Ectodermal cell (in vitro differentiated cells): ENCODE results near the gene TMEM121B.

ENCODE experiments used
- H3K27ac ChIP-seq: 2 replicates; pipeline ENCODE4 v1.7.0; 2013; ENCODE audit warnings: mild to moderate bottlenecking, low read depth, low read length; ENCODE audit not compliant: insufficient read depth, poor library complexity, severe bottlenecking
- H3K27me3 ChIP-seq: 2 replicates; pipeline ENCODE4 v1.7.0; 2013; ENCODE audit warnings: mild to moderate bottlenecking, low read length; ENCODE audit not compliant: insufficient read depth, control insufficient read depth, poor library complexity, severe bottlenecking
- H3K36me3 ChIP-seq: one replicate; pipeline ENCODE4 v1.7.0; 2013; ENCODE audit warnings: low read length; ENCODE audit not compliant: control insufficient read depth, insufficient read depth
- H3K4me1 ChIP-seq: one replicate; pipeline ENCODE4 v1.7.0; 2013; ENCODE audit warnings: low read length; ENCODE audit not compliant: control insufficient read depth, insufficient read depth
- H3K4me3 ChIP-seq: 2 replicates; pipeline ENCODE4 v1.7.0; 2013; ENCODE audit warnings: low read depth, low read length, control low read depth; ENCODE audit not compliant: insufficient read depth
- H3K9me3 ChIP-seq: 2 replicates; pipeline ENCODE4 v1.7.0; 2013; ENCODE audit warnings: mild to moderate bottlenecking, low read length, moderate library complexity; ENCODE audit not compliant: control insufficient read depth
- WGBS, 2 experiments: methylation state at CpG; one replicate each; pipeline ENCODE4 v1.1.7; 2013; ENCODE audit warnings: missing lambda C conversion rate in 2 of 2; 5-methylcytosine and 5-hydroxymethylcytosine counted together

Gene TMEM121B

DNA sequence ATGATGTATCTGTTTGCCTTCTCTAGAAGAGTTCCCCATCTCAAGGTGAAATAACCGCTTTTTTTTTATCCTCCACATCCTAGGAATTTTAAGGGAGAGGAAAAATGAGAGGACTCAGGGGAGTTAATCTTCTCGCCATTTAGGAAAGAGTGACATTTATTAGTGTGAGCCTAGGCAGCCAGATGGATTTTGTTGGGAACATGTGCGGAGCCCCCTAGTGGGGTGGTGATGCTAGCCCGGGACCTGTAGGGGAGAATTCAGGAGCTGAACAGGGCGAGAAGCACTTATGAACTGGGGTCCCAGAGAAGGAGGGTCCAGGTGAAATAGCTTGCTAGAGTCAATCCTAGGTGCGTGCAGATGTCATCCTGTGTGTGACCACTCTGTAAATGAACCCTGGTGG is 25.6 kb downstream of the TMEM121B start:
- WGBS, 2 experiments: 76 to 78% methylated on average over 5 to 6 of the region's 6 CpGs
- H3K27me3 ChIP-seq: no peaks in the 10 kb centered on the region
- H3K4me3 ChIP-seq: no peak overlapping the region
- H3K36me3 ChIP-seq: no peaks in the 10 kb centered on the region
- no peaks in the 10 kb centered on the region for H3K9me3 ChIP-seq
- H3K4me1 ChIP-seq: no peaks in the 10 kb centered on the region
- H3K27ac ChIP-seq: no peak overlapping the region

GRCh38 chr22:17093081-17093480 is 28.1 kb downstream of the TMEM121B start:
- Histone ChIP-seq H3K27me3 (no peaks in the 10 kb centered on the region), H3K27ac (no peak overlapping the region), H3K4me3 (no peak overlapping the region), H3K36me3 (no peaks in the 10 kb centered on the region), H3K4me1 (no peaks in the 10 kb centered on the region), H3K9me3 (no peaks in the 10 kb centered on the region)
- 86 to 94% methylated on average over 3 of the region's 3 CpGs for WGBS, 2 experiments

- no peaks in the 10 kb centered on the region for H3K9me3 ChIP-seq
- H3K27ac ChIP-seq: no peak overlapping the region
- 66 to 80% methylated on average over 3 to 4 of the region's 4 CpGs for WGBS, 2 experiments
- no peaks in the 10 kb centered on the region for H3K36me3 ChIP-seq
- no peak overlapping the region for H3K4me3 ChIP-seq
- no peaks in the 10 kb centered on the region for H3K4me1 ChIP-seq
- H3K27me3 ChIP-seq: peaks cover 11% of the 10 kb centered on the region
These were observed 29.3 kb downstream of the TMEM121B start for GRCh38 chr22:17091851-17092250.

DNA sequence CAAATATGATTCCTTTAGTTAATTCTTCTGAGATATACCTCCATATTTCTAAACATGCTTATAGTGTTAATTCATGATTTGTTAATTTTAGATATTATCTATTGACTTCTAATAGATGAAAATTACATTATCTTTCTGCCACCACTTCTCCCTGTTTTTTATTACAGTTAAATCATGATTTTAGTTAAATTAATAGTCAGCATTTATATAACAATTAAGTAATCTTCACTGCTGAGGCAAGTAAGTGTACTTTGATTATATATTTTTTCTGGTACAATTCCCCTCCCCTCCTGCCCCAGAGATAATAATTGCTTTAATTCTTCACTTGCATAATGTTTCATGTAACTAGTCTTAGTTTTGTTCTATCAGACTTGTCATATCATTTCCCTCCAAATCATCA is 30.6 kb downstream of the TMEM121B start:
- no peak overlapping the region for H3K27ac ChIP-seq
- peaks cover 24% of the 10 kb centered on the region for H3K27me3 ChIP-seq
- no peak overlapping the region for H3K4me3 ChIP-seq
- H3K9me3 ChIP-seq: no peaks in the 10 kb centered on the region
- H3K36me3 ChIP-seq: no peaks in the 10 kb centered on the region
- H3K4me1 ChIP-seq: no peaks in the 10 kb centered on the region

DNA sequence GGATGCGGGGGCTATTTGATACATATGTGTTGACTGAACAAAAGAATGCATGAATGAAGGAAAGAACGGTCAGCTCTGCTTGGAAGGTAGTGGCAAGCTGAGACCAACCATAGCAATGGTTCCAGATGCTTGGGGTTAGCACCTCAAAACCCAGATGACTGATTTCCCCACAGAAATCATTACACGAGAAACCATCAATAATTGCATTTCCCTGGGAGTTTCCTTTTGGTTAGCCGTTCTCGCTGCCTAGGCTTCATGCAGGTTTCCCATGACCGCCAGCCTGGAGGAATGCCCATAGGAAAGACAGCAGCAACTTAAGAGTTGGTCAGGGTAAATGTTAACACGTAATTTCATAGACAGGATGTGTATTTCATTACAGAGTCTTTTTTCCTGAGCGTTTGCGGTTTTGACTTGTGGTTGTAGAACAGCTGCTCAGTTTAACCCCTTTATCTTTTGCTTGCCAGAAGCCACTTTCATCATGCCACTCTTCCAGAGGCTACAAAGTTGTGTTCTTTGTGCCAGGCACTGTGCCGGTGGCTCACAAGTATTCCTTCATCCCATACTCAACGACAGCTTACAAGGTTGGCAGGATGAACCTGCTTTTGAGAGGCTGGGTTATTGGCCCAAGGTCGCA is 33.5 kb downstream of the TMEM121B start:
- Histone ChIP-seq H3K36me3 (no peaks in the 10 kb centered on the region), H3K4me1 (no peaks in the 10 kb centered on the region), H3K9me3 (no peaks in the 10 kb centered on the region), H3K4me3 (no peak overlapping the region), H3K27ac (no peak overlapping the region), H3K27me3 (peaks cover 47% of the 10 kb centered on the region)
- WGBS, 2 experiments: 92% methylated on average over 12 of the region's 12 CpGs

DNA sequence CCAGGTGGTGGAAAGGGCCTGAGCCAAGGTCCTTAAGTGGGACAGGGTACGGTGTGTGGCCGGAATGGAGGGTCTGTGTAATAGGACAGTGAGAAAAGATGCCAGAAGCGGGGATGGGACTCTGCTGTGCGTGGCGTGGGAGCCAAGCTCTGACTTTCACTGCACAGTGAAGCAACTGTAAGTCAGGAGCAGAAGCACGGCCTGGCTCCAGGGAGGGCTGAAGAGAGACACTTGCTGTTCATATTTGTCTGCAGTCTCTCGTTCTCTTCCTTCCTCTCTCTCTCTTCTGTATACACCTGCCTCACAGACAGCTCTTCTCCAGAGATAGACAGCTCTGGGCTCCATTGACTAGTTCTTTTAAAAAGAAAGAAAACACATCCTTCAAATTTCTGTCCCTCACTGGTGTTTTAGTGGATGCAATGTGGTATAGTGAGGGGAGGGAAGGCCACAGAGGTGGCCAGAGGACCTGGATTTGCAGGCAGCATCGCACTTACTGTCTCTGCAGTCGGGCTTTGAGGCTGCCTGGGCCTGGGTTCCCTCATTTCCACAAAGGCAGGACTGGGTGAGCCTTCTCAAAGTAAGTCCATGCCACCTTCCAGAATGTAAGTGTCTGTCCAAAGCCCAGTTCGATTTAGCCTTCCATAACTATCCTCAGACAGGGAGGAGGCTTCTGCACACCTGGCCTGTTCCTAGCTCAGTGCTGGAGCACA is 34.2 kb downstream of the TMEM121B start:
- H3K36me3 ChIP-seq: no peaks in the 10 kb centered on the region

GRCh38 chr22:17086296-17086695 is 34.9 kb downstream of the TMEM121B start:
- Histone ChIP-seq H3K27ac (no peak overlapping the region), H3K27me3 (peaks cover 47% of the 10 kb centered on the region), H3K36me3 (no peaks in the 10 kb centered on the region), H3K4me1 (no peaks in the 10 kb centered on the region), H3K9me3 (no peaks in the 10 kb centered on the region), H3K4me3 (no peak overlapping the region)
- 85 to 89% methylated on average over 7 of the region's 7 CpGs for WGBS, 2 experiments

More for the DNA sequence above, 34.2 kb downstream of the TMEM121B start:
- H3K4me1 ChIP-seq: no peaks in the 10 kb centered on the region
- 80 to 81% methylated on average over 10 of the region's 10 CpGs for WGBS, 2 experiments
- no peak overlapping the region for H3K4me3 ChIP-seq
- H3K27ac ChIP-seq: no peak overlapping the region
- H3K9me3 ChIP-seq: no peaks in the 10 kb centered on the region
- H3K27me3 ChIP-seq: peaks cover 47% of the 10 kb centered on the region

DNA sequence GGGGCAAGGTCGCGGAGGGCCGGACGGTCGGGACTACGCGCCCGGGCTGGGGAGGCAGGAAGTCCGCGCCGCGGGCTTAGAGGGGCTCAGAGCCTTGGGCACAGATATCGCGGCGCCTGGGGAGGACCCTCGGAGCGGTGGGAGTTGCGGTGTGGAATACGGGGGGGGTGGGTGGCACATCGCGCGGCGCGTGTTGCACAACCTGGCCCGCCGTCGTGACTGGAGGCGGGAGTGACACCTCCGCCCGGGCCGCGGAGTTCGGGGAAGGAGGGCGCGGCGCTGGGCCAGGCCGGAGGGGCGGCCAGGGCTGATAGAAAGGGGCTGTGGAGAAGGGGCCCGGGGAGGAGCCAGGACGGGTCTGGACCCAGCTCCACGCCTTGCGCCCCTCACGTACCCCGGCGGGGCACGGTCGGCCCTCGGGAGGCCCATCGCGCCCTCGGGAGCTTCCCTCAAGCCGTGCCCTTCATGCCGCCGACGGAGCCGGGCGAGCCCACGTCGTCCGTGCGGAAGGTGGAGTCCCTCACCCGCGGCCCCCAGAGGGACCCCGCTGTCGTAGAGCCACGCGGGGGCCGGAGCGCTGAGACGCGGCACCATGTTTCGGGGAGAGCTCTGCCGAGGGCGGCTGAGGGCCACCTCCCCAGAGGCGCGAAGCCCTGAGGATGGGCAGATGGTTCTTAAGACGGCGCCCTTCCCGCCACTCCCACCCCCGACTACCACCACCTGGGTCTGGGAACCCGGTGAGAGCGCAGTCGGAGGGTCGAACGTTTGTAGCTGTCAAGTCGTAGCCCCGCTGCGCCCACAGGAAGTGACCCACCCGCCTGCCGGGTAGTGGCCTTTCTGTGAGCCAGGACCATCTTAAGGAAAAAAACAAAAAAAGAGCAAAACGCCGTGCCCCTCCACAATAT is 35.6 kb downstream of the TMEM121B start:
- Histone ChIP-seq H3K4me3 (peak overlapping the region; percentile 59), H3K9me3 (no peaks in the 10 kb centered on the region), H3K27me3 (peaks cover 47% of the 10 kb centered on the region), H3K4me1 (no peaks in the 10 kb centered on the region), H3K27ac (no peak overlapping the region), H3K36me3 (no peaks in the 10 kb centered on the region)
- 3% methylated on average over 92 of the region's 92 CpGs for WGBS, 2 experiments

- Histone ChIP-seq H3K9me3 (no peaks in the 10 kb centered on the region), H3K36me3 (no peaks in the 10 kb centered on the region), H3K4me3 (peak within 1 kb of the TSS; percentile 59), H3K4me1 (no peaks in the 10 kb centered on the region), H3K27me3 (peaks cover 47% of the 10 kb centered on the region), H3K27ac (no peak within 1 kb of the TSS)
- 2% methylated on average over 68 of the region's 68 CpGs for WGBS, 2 experiments
These were observed 36.4 kb downstream of the TMEM121B start, which contains the start of gene IL17RA for GRCh38 chr22:17084554-17085276. TSS of gene IL17RA (plus strand) at chr22:17085000. CDS start at chr22:17085092, 92 bp downstream.
